Kidney epithelial cell (primary cell): ENCODE data around the gene RXRA. TPM values are rescaled to one million over a fixed set of nuclear protein-coding genes. Genes with fewer than 3 reads are reported as not detected.
A peak's percentile ranks its signal among the peaks of the same experiment; 100 is the strongest.

Experiments
- DNase-seq: peaks from one replicate; pipeline ENCODE4 v3.0.0-alpha.2; 2010; ENCODE audit warnings: low read depth
- H3K27me3 ChIP-seq: 2 replicates; pipeline ENCODE4 v1.6.0; 2011; ENCODE audit warnings: low read length; ENCODE audit not compliant: control insufficient read depth, insufficient read depth
- H3K36me3 ChIP-seq: 2 replicates; pipeline ENCODE4 v1.5.1; 2011; ENCODE audit warnings: low read length; ENCODE audit not compliant: control insufficient read depth, insufficient read depth
- H3K4me3 ChIP-seq: 2 replicates; pipeline ENCODE4 v1.5.1; 2011; ENCODE audit warnings: low read depth, mild to moderate bottlenecking, control low read depth, low read length
- total RNA-seq: library from RNA; depleted of rRNA; stranded (reverse); fragments of >200 nt; gene quantifications from 2 replicates; pipeline ENCODE4 v1.2.3, GENCODE V29; 2015
- TF ChIP-seq, protein P1 (sequence below): IDR thresholded peaks from 2 replicates; pipeline ENCODE4 v1.5.1; 2011; ENCODE audit warnings: mild to moderate bottlenecking, moderate library complexity, low read length, control low read depth, inconsistent platforms; ENCODE audit not compliant: insufficient read depth, poor library complexity, severe bottlenecking

Gene RXRA
- total RNA-seq, 1 donor from 2014 or later = 15.0 TPM

DNA sequence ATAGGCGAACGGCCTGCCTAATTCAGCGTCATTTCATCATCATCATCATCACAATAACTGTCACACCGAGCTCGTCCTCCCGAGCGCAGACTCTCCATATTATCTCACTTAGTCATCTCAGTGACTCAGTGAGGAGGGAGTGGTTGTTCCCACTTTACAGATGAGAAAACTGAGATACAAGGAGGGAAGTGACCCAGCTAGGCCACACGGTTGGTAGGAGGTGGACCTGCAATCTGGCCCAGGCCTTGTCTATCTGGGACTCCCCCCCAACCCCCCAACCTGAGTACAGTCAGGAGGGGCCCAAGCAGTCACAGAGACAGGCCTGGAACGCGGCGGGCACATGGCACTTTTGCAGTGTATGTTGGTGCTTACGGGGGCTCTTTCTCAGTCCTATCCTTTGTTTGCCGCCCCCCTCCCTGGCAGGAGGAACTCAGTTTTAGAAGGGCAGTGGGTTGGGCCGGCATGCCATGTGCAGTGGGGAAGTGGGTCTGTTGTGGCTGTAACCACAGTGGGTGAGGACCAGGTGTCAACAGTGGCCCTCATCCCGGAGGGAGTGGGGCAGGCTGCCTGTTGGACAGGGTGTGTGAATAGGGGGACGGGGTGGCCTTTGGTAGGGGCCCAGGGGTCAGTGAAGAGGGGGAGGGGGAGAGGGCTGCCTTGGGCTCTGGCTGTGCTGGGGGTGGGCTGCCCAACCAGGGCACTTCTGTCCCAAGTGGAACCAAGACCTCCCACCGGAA is 1.7 kb upstream of the RXRA start:
- peaks cover 11% of the 10 kb centered on the region for H3K27me3 ChIP-seq
- H3K4me3 ChIP-seq = no peak overlapping the region
- no peak for DNase-seq
- H3K36me3 ChIP-seq = no peaks in the 10 kb centered on the region
- TF ChIP-seq, protein P1, sequence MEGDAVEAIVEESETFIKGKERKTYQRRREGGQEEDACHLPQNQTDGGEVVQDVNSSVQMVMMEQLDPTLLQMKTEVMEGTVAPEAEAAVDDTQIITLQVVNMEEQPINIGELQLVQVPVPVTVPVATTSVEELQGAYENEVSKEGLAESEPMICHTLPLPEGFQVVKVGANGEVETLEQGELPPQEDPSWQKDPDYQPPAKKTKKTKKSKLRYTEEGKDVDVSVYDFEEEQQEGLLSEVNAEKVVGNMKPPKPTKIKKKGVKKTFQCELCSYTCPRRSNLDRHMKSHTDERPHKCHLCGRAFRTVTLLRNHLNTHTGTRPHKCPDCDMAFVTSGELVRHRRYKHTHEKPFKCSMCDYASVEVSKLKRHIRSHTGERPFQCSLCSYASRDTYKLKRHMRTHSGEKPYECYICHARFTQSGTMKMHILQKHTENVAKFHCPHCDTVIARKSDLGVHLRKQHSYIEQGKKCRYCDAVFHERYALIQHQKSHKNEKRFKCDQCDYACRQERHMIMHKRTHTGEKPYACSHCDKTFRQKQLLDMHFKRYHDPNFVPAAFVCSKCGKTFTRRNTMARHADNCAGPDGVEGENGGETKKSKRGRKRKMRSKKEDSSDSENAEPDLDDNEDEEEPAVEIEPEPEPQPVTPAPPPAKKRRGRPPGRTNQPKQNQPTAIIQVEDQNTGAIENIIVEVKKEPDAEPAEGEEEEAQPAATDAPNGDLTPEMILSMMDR = no peak

DNA sequence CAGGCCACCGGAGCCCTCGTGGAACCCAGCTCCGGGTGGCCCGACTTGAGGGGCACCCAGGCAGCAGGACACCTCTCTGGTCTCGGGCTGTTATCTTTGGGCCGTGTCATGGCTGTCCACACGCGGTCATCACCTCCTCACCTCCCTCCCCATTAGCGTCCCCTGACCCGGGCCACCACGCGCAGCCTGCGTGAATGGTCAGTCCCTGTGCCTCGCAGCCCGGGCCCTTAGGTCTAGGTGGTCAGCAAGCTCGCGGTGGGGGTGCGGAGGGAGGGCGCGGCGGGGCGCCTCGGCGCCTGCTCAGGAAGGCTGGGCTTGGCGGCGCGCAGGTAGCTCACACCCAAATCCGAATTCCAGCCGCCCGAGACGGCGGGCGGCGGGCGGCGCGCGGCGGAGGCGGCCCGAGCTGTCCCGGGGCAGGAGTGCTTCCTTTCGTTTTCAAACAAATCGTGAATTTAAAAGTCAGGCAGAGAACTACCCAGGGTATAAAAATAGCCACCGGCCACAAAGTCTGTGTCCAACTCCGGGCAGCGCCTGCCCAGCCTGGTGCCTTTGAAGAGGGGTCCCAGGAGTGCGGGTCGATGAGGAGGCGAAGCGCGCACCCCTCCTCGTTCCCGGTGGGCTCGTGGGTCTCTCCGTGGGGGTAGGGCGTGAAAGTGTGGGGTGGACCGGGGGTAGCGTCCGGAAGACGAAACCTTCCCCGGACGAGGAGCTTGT is 1.0 kb upstream of the RXRA start:
- peak overlapping the region; percentile 66 for H3K4me3 ChIP-seq
- peaks cover 11% of the 10 kb centered on the region for H3K27me3 ChIP-seq
- DNase-seq = no peak
- TF ChIP-seq, protein P1 = no peak
- no peaks in the 10 kb centered on the region for H3K36me3 ChIP-seq

DNA sequence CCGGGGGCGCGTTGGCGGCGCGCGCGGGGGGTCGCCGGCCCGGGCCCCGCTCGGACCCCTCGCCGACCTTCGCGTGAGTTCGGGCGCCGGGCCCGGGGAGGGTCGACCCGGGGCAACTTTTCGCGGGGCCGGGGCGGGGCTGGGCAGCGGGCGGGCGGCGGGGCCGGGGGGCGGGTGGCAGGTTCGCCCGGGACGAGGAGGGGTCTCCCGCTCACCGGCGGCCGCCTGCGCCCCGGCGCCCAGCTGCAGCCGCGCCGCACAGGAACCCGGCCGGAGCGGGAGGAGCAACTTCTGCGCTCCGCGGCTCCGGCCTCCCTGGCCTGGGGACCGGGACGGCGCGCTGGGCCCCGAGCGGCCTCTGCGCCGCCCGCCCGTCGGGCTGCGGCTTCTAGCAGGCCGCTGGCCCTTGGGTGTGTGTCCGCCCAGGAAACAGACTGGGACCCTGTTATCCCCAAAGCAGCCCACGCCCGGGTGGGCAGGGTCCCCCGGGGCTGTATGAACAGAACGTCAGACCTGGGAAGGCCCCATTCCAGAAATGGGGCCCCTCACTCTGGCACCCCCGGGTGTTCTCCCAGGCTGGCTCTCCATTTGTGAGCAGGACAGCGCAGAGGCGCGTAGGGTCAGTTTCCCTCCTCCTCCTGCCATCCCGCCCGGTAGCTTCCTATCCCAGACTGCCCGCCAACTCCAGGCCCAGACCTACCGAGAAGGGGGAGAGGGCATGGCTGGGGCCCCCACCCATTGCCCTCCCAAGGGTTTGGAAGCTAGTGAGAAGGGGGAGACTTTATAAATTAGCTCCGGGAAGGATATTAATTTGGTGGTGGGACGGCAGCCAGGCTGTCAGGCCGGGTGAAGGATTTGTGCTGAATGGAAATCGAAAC is 708 bp downstream of the RXRA start:
- Histone ChIP-seq H3K36me3 (no peaks in the 10 kb centered on the region), H3K4me3 (peak overlapping the region; percentile 55), H3K27me3 (peaks cover 9% of the 10 kb centered on the region)
- TF ChIP-seq, protein P1 = no peak
- no peak for DNase-seq

GRCh38 chr9:134327671-134328231 is 1.5 kb downstream of the RXRA start:
- TF ChIP-seq, protein P1 = no peak
- no peak for DNase-seq
- Histone ChIP-seq H3K4me3 (peak overlapping the region; percentile 55), H3K27me3 (peaks cover 4% of the 10 kb centered on the region), H3K36me3 (no peaks in the 10 kb centered on the region)

- TF ChIP-seq, protein P1 = no peak
- H3K36me3 ChIP-seq = no peaks in the 10 kb centered on the region
- DNase-seq = no peak
- H3K27me3 ChIP-seq = no peaks in the 10 kb centered on the region
- H3K4me3 ChIP-seq = no peak overlapping the region
Measured at GRCh38 chr9:134328341-134328840, 2.1 kb downstream of the RXRA start.
